NCI-H1092 treated with DMSO at 0.1 percent for 48 hours (cell line): ENCODE data around the gene MOCOS.
A peak's percentile ranks its signal among the peaks of the same experiment; 100 is the strongest.
"Not testable (repeated sequence)": the region's sequence is repeated elsewhere in the genome, so short reads cannot be mapped to it uniquely, and the experiment has no call there.

ENCODE experiments used
- DNase-seq: peaks from one replicate; lab custom pipeline; 2025; lab: John Stamatoyannopoulos, UW

Gene MOCOS

GRCh38 chr18:36187193-36187825 lies at the start of gene MOCOS:
Gene MOCOS (plus strand): TSS chr18:36187497. CDS start chr18:36187540, 43 bp downstream.
- DNase-seq: peak; percentile 3

- no peak for DNase-seq
Measured at GRCh38 chr18:36139245-36139644, 48.1 kb upstream of the MOCOS start.

DNA sequence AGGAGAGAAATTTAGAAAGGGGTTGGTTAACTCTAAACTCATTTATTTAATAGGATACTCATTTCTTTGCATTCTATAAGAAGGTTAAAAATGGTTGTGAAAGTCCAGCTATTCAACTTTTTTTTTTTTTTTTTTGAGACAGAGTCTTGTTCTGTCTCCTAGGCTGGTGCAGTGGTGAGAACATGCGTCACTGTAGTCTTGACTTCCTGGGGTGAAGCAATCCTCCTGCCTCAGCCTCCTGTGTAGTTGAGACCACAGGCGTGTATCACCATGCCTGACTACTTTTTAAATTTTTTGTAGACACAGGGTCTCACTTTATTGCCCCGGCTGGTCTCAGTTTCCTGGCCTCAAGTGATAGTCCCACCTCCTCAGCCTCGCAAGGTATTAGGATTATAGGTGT lies 45.7 kb upstream of the MOCOS start:
- DNase-seq: no peak

- no peak for DNase-seq
Measured at GRCh38 chr18:36142751-36143150, 44.5 kb upstream of the MOCOS start.

GRCh38 chr18:36143391-36143790 lies 43.9 kb upstream of the MOCOS start:
- DNase-seq: no peak

DNA sequence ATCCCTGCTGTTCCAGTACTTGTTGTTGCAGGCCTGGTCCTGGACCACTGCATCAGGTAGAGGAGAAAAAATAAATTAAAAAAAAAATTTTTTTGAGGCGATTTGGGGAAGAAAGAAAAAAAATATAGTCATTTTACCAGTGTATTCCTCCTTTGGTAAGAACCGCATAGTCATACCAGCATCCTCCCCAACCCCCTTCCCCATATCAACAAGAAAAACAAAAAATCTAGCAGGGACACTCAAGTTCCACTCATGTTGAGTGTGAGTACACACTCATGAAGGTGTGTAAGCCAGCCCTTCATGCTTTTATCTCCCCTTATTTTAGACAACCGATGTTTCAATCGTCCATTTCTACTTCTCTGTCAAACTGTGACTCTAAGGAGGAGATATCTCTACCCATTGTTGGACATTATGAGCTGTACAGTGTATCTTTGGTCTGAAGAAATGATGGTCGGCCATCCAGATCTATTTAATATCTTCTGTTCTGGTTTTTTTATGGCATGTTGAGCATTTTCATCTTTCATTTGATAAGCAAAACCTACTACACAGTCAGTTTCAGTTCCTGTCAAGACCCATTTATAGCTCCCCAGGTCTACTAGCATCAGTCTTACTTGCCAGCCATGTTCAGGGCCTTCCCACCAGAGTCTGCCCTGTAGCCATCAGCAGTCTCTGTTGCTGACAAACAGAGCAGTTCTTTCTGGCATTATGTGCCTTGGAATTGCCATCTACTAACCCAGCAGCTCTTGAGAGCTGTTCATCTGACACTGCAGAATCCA lies 37.6 kb upstream of the MOCOS start:
- DNase-seq: no peak

DNA sequence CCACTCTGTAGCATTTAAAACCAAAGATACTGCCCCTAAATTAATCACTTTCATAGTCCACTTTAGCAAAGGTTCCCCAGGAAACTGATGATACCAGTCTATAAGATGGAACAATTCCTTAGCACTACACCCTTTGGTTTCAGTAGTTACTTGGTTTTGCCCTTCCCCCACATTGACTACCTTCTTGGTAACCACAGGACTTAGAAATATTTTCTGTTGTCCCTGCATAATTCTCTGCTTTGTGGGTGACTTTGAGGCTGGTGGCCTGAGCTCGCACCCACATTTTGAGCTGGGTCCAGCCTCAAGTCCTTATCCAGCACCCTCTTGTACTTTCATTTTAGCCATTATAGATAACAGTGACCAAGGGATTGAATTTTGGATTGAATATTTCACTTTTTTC lies 34.5 kb upstream of the MOCOS start:
- DNase-seq: no peak

DNA sequence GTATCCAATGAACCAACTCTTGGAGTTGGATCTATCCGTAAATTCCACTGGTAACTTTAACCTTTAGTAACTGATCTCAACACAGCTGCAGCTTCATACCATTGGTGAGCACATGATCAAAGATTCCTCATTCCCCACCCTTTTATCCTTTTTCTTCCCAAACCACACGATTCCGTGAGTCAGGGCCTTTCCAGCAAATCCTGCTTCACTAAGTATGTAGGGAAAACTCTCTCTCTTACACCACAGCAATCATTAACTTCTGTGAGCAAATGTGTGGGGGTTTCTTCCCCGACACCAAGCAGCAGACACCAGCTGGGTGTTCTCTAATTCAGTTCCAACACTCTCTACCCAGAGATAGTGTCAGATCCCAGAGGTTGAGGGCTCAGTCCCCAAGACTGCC lies 34.1 kb upstream of the MOCOS start:
- DNase-seq: no peak

- DNase-seq: no peak
Measured at GRCh38 chr18:36153771-36154170, 33.5 kb upstream of the MOCOS start.

DNA sequence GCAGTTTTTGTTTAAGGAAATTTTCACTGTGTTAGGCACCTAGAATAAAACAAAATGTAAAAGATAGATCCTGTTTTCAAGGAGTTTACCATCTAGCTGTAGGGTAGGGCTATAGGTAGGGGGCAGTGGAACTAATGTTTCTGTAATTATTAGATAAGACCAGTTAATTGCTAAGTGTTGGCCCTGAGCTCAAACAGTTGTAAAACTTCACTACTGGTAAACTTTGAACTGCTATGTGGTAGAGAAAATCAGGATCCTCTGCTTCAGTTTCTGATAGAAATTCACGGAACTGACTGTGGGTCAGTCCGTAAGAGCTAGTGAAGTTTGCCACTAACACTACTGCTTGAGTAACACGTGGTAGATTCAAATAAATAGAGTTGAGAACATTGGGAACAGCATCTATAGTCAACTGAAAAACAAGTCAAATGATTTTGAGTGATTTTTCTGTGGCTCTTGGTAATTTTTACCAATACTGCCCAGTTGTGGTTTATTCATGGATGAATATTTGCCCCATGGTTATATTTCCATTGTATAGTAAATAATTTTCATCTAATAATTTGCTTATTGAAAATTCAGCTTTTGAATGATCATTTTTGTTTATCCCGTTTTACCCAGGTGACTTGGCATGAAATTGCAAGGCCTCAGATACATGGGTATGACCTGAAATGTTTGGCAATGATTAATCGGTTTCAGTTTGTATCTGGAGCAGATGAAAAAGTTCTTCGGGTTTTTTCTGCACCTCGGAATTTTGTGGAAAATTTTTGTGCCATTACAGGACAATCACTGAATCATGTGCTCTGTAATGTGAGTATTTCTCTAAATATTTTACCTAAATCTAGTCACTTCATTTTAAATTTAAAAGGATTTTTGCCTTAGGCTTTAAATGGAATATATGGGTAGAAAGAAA lies 31.2 kb upstream of the MOCOS start:
- no peak for DNase-seq

DNA sequence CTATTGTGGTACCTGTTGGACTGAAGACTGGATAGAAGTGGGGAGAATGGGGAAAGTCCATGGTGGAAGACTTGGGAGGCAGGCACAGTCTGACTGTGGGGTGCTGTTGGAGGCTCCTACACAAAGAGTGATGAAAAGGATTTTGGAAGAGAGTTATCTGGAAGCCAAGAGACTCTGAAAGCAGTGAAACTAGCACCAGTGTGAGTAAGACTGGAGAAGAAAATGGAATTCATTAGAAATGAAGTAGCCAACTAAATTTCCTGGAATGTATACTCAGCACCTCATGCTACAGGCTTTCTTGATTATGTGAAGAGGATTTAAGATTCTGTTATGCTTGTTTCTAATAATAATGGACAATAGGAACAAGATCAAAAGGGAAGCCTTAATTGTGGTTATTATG lies 29.9 kb upstream of the MOCOS start:
- DNase-seq: no peak

GRCh38 chr18:36158266-36158867 lies 28.9 kb upstream of the MOCOS start:
- DNase-seq: no peak

- no peak for DNase-seq
Measured at GRCh38 chr18:36160959-36161371, 26.3 kb upstream of the MOCOS start.

GRCh38 chr18:36162981-36163380 lies 24.3 kb upstream of the MOCOS start:
- no peak for DNase-seq

GRCh38 chr18:36167692-36168218 lies 19.5 kb upstream of the MOCOS start:
- no peak for DNase-seq

DNA sequence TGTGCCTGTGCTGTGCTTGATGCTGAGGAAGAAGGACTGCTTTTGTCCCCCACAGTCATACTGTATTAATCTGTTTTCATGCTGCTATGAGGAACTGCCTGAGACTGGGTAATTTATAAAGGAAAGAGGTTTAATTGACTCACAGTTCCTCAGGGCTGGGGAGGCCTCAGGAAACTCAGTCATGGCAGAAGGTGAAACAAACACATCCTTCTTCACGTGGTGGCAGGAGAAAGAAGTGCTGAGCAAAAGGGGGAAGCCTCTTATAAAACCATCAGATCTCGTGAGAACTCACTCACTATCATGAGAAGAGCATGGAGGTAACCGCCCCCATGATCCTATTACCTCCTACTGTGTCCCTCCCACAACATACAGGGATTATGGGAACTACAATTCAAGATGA lies 19.0 kb upstream of the MOCOS start:
- DNase-seq: not testable (repeated sequence)

GRCh38 chr18:36169938-36170337 lies 17.4 kb upstream of the MOCOS start:
- DNase-seq: no peak

- DNase-seq: no peak
Measured at GRCh38 chr18:36175481-36175880, 11.8 kb upstream of the MOCOS start.

DNA sequence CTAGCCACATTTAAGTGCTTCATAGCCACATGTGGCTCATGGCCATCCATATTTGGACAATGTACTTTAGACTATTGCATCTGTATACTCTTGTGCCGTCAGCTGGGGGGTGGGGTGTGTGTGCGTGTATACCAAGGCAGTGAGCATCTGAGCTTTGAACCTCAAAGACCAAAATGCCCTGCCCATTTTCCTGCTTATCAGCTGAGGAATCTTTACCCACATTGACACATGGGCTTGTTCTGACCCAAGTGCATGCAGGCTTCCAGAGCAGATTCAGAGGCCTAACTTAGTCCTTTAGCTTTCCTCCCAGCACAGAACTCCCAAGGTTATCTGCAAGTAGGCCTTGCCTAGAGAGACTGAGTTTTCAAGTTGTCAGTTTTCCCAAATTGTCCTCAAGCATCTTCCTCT lies 11.1 kb upstream of the MOCOS start:
- no peak for DNase-seq

- no peak for DNase-seq
Measured at GRCh38 chr18:36176711-36177110, 10.6 kb upstream of the MOCOS start.

DNA sequence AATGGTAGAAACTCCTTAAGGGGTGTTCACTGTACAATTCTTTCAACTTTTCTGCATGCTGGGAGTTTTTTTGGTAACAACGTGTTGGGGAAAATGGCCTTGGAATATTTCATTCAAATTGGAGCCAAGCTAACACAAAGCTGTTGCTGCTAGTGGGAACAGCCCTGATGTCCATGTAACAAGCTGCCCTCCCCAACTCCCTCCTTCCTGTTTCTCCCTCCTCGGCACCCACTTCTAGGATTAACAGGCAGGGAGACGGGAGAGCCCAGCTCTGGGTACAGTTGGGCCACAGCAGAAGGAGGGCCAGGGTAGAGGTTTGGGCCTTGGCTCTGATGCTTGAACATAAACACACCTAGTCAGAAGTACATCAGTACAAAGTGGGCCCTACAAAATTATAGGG lies 9.4 kb upstream of the MOCOS start:
- no peak for DNase-seq
